HG02642 (cell line): ENCODE data around the gene ELFN1.

ENCODE experiments used
- ATAC-seq: cut with Tn5 transposase; IDR thresholded peaks from one replicate; pipeline ENCODE4 v1.9.1; 2021; ENCODE audit warnings: mild to moderate bottlenecking; ENCODE audit not compliant: unreplicated experiment, poor library complexity

The ELFN1 gene

GRCh38 chr7:1769286-1770200 is 99.5 kb downstream of the ELFN1 start:
- no peak for ATAC-seq

- ATAC-seq: no peak
Measured at GRCh38 chr7:1770331-1770730, 100.3 kb downstream of the ELFN1 start.

- ATAC-seq: no peak
Measured at GRCh38 chr7:1775389-1775788, 105.3 kb downstream of the ELFN1 start.

GRCh38 chr7:1777122-1777521 is 107.0 kb downstream of the ELFN1 start:
- ATAC-seq: no peak

- no peak for ATAC-seq
Measured at GRCh38 chr7:1779445-1779844, 109.4 kb downstream of the ELFN1 start.

GRCh38 chr7:1781369-1781768 is 111.3 kb downstream of the ELFN1 start:
- no peak for ATAC-seq

- no peak for ATAC-seq
Measured at GRCh38 chr7:1785839-1786238, 115.8 kb downstream of the ELFN1 start.

GRCh38 chr7:1787241-1787640 is 117.2 kb downstream of the ELFN1 start:
- no peak for ATAC-seq

- no peak for ATAC-seq
Measured at GRCh38 chr7:1787681-1788235, 117.7 kb downstream of the ELFN1 start.

GRCh38 chr7:1794888-1795542 is 124.9 kb downstream of the ELFN1 start:
- no peak for ATAC-seq
